HCT116 (cell line): ENCODE measurements around the gene C1orf21. TPM values are rescaled to one million over a fixed set of nuclear protein-coding genes. Genes with fewer than 3 reads are reported as not detected.

Experiments used
- ATAC-seq: fragments of 200-7000 bp; cut with Tn5 transposase; 2 replicates; pipeline ENCODE4 v1.9.1; 2020; ENCODE audit warnings: mild to moderate bottlenecking, moderate library complexity
- BruUV-seq: library from RNA; stranded (reverse); fragments of 400-500 nt; replicated peaks from 2 replicates; lab custom pipeline; 2021; lab: Mats Ljungman, UMichigan
- CTCF ChIA-PET: fragments of 300-600 bp; sonication (Branson Sonifier 250); formaldehyde crosslinking; loops from one replicate; lab custom pipeline; 2021; ENCODE audit warnings: antibody characterized with exemption; lab: Charles Lee
- POLR2A ChIA-PET: fragments of 300-600, 350-600 bp; sonication (Branson Sonifier 250); formaldehyde crosslinking; loops from one replicate; lab custom pipeline; 2021; ENCODE audit warnings: antibody characterized with exemption; lab: Charles Lee
- RAD21 ChIA-PET, 2 experiments: fragments of 300-600 bp; sonication (Branson Sonifier 250); formaldehyde crosslinking; loops; one replicate each; lab custom pipeline; 2023; ENCODE audit warnings: low total read pairs in 2 of 2; ENCODE audit not compliant: uncharacterized antibody in 2 of 2, unreplicated experiment in 2 of 2, low non-redundant PET in 1 of 2; lab: Charles Lee
- DNase-seq: peaks from one replicate; pipeline ENCODE4 v3.0.0-alpha.2; 2010; ENCODE audit warnings: low read depth, low spot score
- H2AFZ ChIP-seq: fragments of 200-600 bp; shearing (Covaris generic), sonication (generic); 2 replicates; pipeline ENCODE4 v1.6.1; 2017; ENCODE audit warnings: low read depth, mixed run types, mixed read lengths, antibody characterized with exemption, low read length; ENCODE audit not compliant: poor library complexity, severe bottlenecking
- H3K27ac ChIP-seq: 2 replicates; pipeline ENCODE4 v1.5.1; 2012; ENCODE audit warnings: low read depth, low read length
- H3K27me3 ChIP-seq: fragments of 200-600 bp; sonication (generic); 2 replicates; pipeline ENCODE4 v1.6.1; 2016; ENCODE audit warnings: mixed run types, low read length, mixed read lengths; ENCODE audit not compliant: insufficient read depth
- H3K36me3 ChIP-seq, 2 experiments: fragments of 200-500 bp in 1 of 2; fragments of 200-600 bp in 1 of 2; sonication (Bioruptor generic) in 1 of 2; sonication (generic) in 1 of 2; 2 replicates each; pipeline versions ENCODE4 v1.5.1 to v1.6.1; 2014 to 2016; ENCODE audit warnings: low read length in 2 of 2, inconsistent platforms in 1 of 2, mixed read lengths in 1 of 2, mixed run types in 1 of 2; ENCODE audit not compliant: insufficient read depth in 2 of 2, control insufficient read depth in 1 of 2
- H3K4me1 ChIP-seq, 2 experiments: fragments of 200-600 bp in 1 of 2; sonication (generic) in 1 of 2; 2 replicates each; pipeline versions ENCODE4 v1.5.1 to v1.6.1; 2012 to 2017; ENCODE audit warnings: low read length in 2 of 2, inconsistent platforms in 1 of 2, mild to moderate bottlenecking in 1 of 2, mixed read lengths in 1 of 2, mixed run types in 1 of 2, moderate library complexity in 1 of 2; ENCODE audit not compliant: insufficient read depth in 2 of 2, control insufficient read depth in 1 of 2
- H3K4me2 ChIP-seq: fragments of 200-600 bp; sonication (generic); 2 replicates; pipeline ENCODE4 v1.6.1; 2017; ENCODE audit warnings: mixed run types, low read length, mixed read lengths
- H3K4me3 ChIP-seq, 2 experiments: fragments of 200-600 bp in 1 of 2; sonication (generic) in 1 of 2; replicated peaks in 1 of 2; 2 replicates each; pipeline ENCODE4 v1.5.1; 2011 to 2016; ENCODE audit warnings: low read length in 2 of 2, control low read depth in 1 of 2, low read depth in 1 of 2, mild to moderate bottlenecking in 1 of 2, mixed read lengths in 1 of 2, mixed run types in 1 of 2
- H3K79me2 ChIP-seq: fragments of 200-600 bp; sonication (generic); 2 replicates; pipeline ENCODE4 v1.6.1; 2017; ENCODE audit warnings: mild to moderate bottlenecking, mixed run types, low read length, moderate library complexity, mixed read lengths; ENCODE audit not compliant: insufficient read depth
- H3K9ac ChIP-seq: fragments of 200-600 bp; sonication (generic); 2 replicates; pipeline ENCODE4 v1.6.1; 2016; ENCODE audit warnings: low read length, mixed read lengths
- H3K9me2 ChIP-seq: fragments of 200-600 bp; sonication (generic), shearing (Covaris generic); 2 replicates; pipeline ENCODE4 v1.6.1; 2017; ENCODE audit warnings: mixed run types, mild to moderate bottlenecking, moderate library complexity; ENCODE audit not compliant: insufficient read depth
- H3K9me3 ChIP-seq, 2 experiments: fragments of 200-500 bp in 1 of 2; fragments of 200-600 bp in 1 of 2; sonication (Bioruptor generic) in 1 of 2; sonication (generic) in 1 of 2; 2 replicates each; pipeline ENCODE4 v1.6.1; 2014 to 2017; ENCODE audit warnings: low read length in 2 of 2, mixed read lengths in 2 of 2, inconsistent platforms in 1 of 2, low read depth in 1 of 2, mild to moderate bottlenecking in 1 of 2, mixed run types in 1 of 2, moderate library complexity in 1 of 2; ENCODE audit not compliant: control insufficient read depth in 1 of 2, insufficient read depth in 1 of 2
- H4K20me1 ChIP-seq: fragments of 200-600 bp; sonication (generic), shearing (Covaris generic); 2 replicates; pipeline ENCODE4 v1.6.1; 2017; ENCODE audit warnings: mixed run types, mild to moderate bottlenecking, moderate library complexity; ENCODE audit not compliant: insufficient read depth
- ATF3 ChIP-seq: IDR thresholded peaks from 2 replicates; pipeline ENCODE4 v1.6.1; 2012
- CBX3 ChIP-seq: IDR thresholded peaks from 2 replicates; pipeline ENCODE4 v1.6.1; 2012; ENCODE audit warnings: low read depth
- CEBPB ChIP-seq: IDR thresholded peaks from 2 replicates; pipeline ENCODE4 v1.6.1; 2012; ENCODE audit warnings: low read depth
- EZH2 ChIP-seq: fragments of 200-600 bp; sonication (generic); IDR thresholded peaks from 2 replicates; pipeline ENCODE4 v1.6.1; 2017; ENCODE audit warnings: antibody characterized with exemption, mixed run types
- EZH2phosphoT487 ChIP-seq: fragments of 200-600 bp; IDR thresholded peaks from 2 replicates; pipeline ENCODE4 v1.6.1; 2018; ENCODE audit warnings: antibody characterized with exemption, borderline replicate concordance
- FOSL1 ChIP-seq: IDR thresholded peaks from 2 replicates; pipeline ENCODE4 v1.6.1; 2012; ENCODE audit warnings: low read depth
- JUND ChIP-seq: IDR thresholded peaks from 2 replicates; pipeline ENCODE4 v1.6.1; 2012
- POLR2A ChIP-seq: IDR thresholded peaks from 2 replicates; pipeline ENCODE4 v1.7.0; 2011; ENCODE audit warnings: borderline replicate concordance; ENCODE audit not compliant: insufficient read depth, insufficient read length; ENCODE audit errors: extremely low read depth
- POLR2AphosphoS5 ChIP-seq: IDR thresholded peaks from 2 replicates; pipeline ENCODE4 v1.6.1; 2011; ENCODE audit warnings: mild to moderate bottlenecking, low read depth, low read length, moderate library complexity
- RAD21 ChIP-seq: IDR thresholded peaks from 2 replicates; pipeline ENCODE4 v1.6.1; 2012; ENCODE audit warnings: low read depth, mild to moderate bottlenecking
- REST ChIP-seq: IDR thresholded peaks from 2 replicates; pipeline ENCODE4 v1.6.1; 2012; ENCODE audit warnings: low read depth
- SIN3A ChIP-seq: IDR thresholded peaks from 2 replicates; pipeline ENCODE4 v1.6.1; 2012; ENCODE audit warnings: low read depth
- SP1 ChIP-seq: IDR thresholded peaks from 2 replicates; pipeline ENCODE4 v1.6.1; 2012; ENCODE audit warnings: low read depth
- SRF ChIP-seq: IDR thresholded peaks from 2 replicates; pipeline ENCODE4 v1.6.1; 2012; ENCODE audit warnings: low read depth
- YY1 ChIP-seq: IDR thresholded peaks from 2 replicates; pipeline ENCODE4 v1.6.1; 2011; ENCODE audit warnings: low read length, low read depth, moderate library complexity, mild to moderate bottlenecking; ENCODE audit not compliant: insufficient replicate concordance; ENCODE audit errors: extremely low read depth
- ZFX ChIP-seq: fragments of 450-650 bp; IDR thresholded peaks from 2 replicates; pipeline ENCODE4 v1.6.1; 2017
- ZNF274 ChIP-seq: fragments of 200-500 bp; sonication (Bioruptor generic); IDR thresholded peaks from 2 replicates; pipeline ENCODE4 v1.6.1; 2014; ENCODE audit warnings: mild to moderate bottlenecking, low read depth, low read length, inconsistent platforms
- intact Hi-C: fragments of 100-400 bp; cut with micrococcal nuclease; formaldehyde crosslinking; loops from 2 replicates; pipeline ENCODE4 v1.10.0; 2022
- total RNA-seq: library from RNA; stranded (reverse); gene quantifications from one replicate; pipeline ENCODE4 v1.2.1, GENCODE V29; 2021; ENCODE audit not compliant: unreplicated experiment

Gene C1orf21
- total RNA-seq, 1 experiment from 2014 or later = 8.9 TPM

- ATAC-seq (no peak), DNase-seq (no peak)
- no peaks in the 10 kb centered on the region for H3K27me3 ChIP-seq
- H3K4me1 ChIP-seq = no peaks in the 10 kb centered on the region
- no peaks in the 10 kb centered on the region for H3K9me3 ChIP-seq
- H4K20me1 ChIP-seq = no peaks in the 10 kb centered on the region
- TF ChIP-seq SRF = no peak
- no peak for TF ChIP-seq CEBPB
- no peak for TF ChIP-seq SIN3A
- no peak for TF ChIP-seq ZNF274
- TF ChIP-seq RAD21 = no peak
- TF ChIP-seq ATF3 = no peak
- TF ChIP-seq ZFX = no peak
- no peak for TF ChIP-seq YY1
- TF ChIP-seq REST = no peak
- no peak for TF ChIP-seq FOSL1
- no peak for TF ChIP-seq EZH2phosphoT487
- no peak for TF ChIP-seq POLR2A
- no peak for TF ChIP-seq JUND
- no peak for TF ChIP-seq POLR2AphosphoS5
- TF ChIP-seq EZH2 = no peak
- no peak for TF ChIP-seq CBX3
- no peak for TF ChIP-seq SP1
- H2AFZ ChIP-seq = no peak overlapping the region
- H3K4me2 ChIP-seq = no peak overlapping the region
- no TSS peak for BruUV-seq
- ChIA-PET CTCF (no interaction called here), POLR2A (no interaction called here), RAD21 (no interaction called here)
- intact Hi-C loops = no loop called here
- no peak overlapping the region for H3K27ac ChIP-seq
- no peaks in the 10 kb centered on the region for H3K36me3 ChIP-seq
- H3K4me3 ChIP-seq = no peak overlapping the region
- no peaks in the 10 kb centered on the region for H3K9me2 ChIP-seq
- no peaks in the 10 kb centered on the region for H3K79me2 ChIP-seq
- H3K9ac ChIP-seq = no peak overlapping the region
Observed at GRCh38 chr1:184416481-184416880, 29.7 kb downstream of the C1orf21 start.
